MG63 (cell line): ENCODE data around the gene PTPA. TPM values are rescaled to one million over a fixed set of nuclear protein-coding genes. Genes with fewer than 3 reads are reported as not detected.
A peak's percentile ranks its signal among the peaks of the same experiment; 100 is the strongest.

Experiments
- DNase-seq: peaks from one replicate; pipeline ENCODE4 v3.0.0-alpha.2; 2020
- H3K27me3 ChIP-seq: fragments of 250-450 bp; sonication (Bioruptor Pico); 2 replicates; pipeline ENCODE4 v1.5.1; 2020; ENCODE audit warnings: mild to moderate bottlenecking, moderate library complexity
- H3K36me3 ChIP-seq: fragments of 250-450 bp; sonication (Bioruptor Pico); 2 replicates; pipeline ENCODE4 v1.5.1; 2020; ENCODE audit warnings: mild to moderate bottlenecking, moderate library complexity
- H3K4me3 ChIP-seq: fragments of 250-450 bp; sonication (Bioruptor Pico); 2 replicates; pipeline ENCODE4 v1.5.1; 2020; ENCODE audit warnings: mild to moderate bottlenecking, moderate library complexity
- H3K9me3 ChIP-seq: fragments of 250-450 bp; sonication (Bioruptor Pico); 2 replicates; pipeline ENCODE4 v1.5.1; 2020; ENCODE audit warnings: mild to moderate bottlenecking, moderate library complexity
- total RNA-seq: library from RNA; depleted of rRNA; stranded (reverse); fragments of >200 nt; shearing (Covaris generic); gene quantifications from 2 replicates; pipeline ENCODE4 v1.2.3, GENCODE V29; 2014; ENCODE audit warnings: low replicate concordance

The PTPA gene
- total RNA-seq, 1 experiment from 2014 or later, result 127 TPM

DNA sequence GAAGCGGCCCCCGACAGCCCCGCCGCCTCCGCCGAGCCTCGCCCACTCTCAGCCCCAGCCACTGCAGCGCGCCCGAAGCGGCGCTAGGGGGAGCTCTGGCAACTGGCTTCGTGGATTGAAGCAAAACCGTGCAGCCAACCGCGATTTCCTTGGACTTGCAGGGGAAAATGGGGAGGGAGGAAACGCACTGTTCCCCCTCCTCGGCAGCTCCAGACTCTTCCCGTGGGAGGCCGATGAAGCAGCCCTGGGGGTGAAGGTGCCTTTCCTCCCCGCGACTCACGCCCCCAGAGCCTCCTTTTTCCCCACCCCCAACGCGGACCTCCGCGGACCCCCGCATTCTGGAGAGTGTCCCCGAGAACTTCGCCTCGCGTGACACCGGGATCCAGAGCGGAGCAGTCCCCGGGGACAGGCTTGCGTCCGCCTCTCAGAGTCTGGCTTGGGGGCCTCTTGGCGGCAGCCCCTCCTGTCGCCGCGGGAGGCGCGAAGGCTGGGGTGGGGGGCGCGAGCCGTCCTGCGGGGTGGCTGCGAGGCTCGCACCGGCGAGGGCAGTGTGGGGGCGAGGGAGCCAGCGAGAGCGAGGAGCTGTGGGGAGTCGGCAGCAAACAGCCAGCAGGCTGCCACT, 63.0 kb downstream of the PTPA start:
- Histone ChIP-seq H3K36me3 (no peaks in the 10 kb centered on the region), H3K4me3 (peak overlapping the region; percentile 69), H3K9me3 (no peaks in the 10 kb centered on the region), H3K27me3 (no peaks in the 10 kb centered on the region)
- peak; percentile 85 for DNase-seq

DNA sequence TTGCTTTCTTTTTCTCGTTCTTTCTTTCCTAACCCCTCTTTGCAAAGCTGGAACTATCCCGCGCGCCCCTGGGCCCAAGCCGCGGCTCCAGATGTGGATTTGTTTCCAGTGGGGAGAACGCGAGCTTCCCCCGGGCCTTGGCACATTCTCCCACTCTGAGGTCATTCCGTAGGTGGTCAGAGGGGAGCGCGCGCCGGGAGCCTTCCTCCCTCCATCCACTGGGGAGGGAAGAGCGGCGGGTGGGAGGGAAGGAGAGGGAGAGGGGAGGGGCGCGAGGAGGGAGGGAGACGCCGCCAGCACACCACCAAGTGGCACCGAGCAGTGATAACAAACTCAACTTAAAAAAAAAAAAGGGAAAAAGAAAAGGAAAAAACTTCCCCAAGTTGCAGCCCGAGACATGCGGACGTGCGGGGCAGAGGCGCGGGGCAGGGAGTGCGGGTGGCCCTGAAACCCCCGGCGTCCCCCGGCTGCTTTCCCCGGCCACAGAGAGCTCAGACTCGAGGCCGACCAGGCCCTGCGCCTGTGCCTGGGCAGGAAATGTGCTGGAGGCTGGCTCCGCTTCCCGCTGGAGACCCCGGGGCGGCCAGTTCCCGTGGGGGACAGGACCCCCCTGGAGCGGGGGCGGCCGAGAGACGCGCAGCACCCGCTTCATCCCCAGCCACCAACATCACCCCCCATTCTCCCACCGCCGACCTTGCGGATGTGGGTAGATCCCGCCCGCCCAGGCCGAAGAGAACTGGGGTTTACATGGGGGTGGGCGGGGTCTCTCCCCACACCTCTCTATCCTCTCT, 63.7 kb downstream of the PTPA start:
- no peaks in the 10 kb centered on the region for H3K27me3 ChIP-seq
- peak; percentile 88 for DNase-seq
- H3K4me3 ChIP-seq, result peak overlapping the region; percentile 69
- H3K36me3 ChIP-seq, result no peaks in the 10 kb centered on the region
- no peaks in the 10 kb centered on the region for H3K9me3 ChIP-seq

DNA sequence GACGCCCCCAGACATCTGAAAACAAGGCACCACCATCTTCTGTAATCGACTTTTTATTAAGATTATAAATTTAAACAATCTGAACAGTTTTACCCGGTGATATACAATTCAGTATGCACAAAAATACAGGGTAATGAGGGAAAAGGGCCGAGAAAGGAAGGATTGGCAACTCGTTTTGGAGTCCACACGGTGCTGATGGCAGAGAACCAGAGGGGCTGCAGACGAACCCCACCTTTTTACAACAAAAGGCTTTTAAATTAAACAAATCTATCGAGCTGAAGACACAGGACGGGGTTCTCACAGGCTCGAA, 64.3 kb downstream of the PTPA start:
- no peaks in the 10 kb centered on the region for H3K27me3 ChIP-seq
- H3K36me3 ChIP-seq, result no peaks in the 10 kb centered on the region
- H3K4me3 ChIP-seq, result peak overlapping the region; percentile 69
- no peaks in the 10 kb centered on the region for H3K9me3 ChIP-seq
- DNase-seq, result no peak

DNA sequence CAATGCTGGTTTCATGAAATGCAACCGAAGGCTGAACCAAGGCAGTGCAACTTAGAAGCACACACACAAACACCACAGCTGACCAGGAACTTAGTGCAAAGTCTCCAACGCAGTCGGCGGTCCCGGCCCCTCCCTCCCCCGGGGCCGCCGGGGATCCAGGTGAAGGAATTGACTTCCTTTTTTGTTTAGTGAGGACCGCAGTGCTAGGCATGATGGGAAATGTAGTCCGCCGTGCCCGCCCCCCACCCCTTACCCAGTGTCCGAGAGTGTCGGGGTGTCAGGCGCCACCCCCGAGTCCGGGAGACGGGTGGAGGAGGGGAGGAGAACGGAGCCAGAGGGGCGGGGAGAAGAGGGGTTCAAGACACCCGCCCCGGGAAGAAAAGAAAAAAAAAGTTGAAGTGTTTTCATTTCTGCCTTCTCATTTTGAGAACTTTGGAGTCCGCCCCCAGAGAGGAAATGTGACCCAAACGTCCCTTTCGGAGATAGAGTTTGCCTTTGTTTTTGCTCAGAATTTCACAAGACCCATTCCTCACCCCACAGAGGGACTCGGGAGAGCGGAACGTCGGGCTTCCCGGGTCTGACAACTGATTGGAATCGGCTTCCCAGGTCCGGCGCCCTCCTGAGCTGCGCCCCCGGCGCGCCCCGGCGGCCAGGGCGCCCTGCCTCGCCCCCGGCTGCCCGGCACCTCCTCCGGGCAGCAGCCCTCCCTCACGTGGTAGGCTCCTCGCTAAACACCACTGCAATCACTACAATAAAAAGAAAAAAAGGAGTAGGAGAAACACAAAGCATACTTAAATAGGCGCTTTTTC, 64.8 kb downstream of the PTPA start:
- DNase-seq, result peak; percentile 80
- Histone ChIP-seq H3K36me3 (no peaks in the 10 kb centered on the region), H3K9me3 (no peaks in the 10 kb centered on the region), H3K27me3 (no peaks in the 10 kb centered on the region), H3K4me3 (peak overlapping the region; percentile 69)

GRCh38 chr9:129176701-129177442, 65.7 kb downstream of the PTPA start:
- Histone ChIP-seq H3K4me3 (peak overlapping the region; percentile 69), H3K27me3 (no peaks in the 10 kb centered on the region), H3K9me3 (no peaks in the 10 kb centered on the region), H3K36me3 (no peaks in the 10 kb centered on the region)
- peak; percentile 33 for DNase-seq

DNA sequence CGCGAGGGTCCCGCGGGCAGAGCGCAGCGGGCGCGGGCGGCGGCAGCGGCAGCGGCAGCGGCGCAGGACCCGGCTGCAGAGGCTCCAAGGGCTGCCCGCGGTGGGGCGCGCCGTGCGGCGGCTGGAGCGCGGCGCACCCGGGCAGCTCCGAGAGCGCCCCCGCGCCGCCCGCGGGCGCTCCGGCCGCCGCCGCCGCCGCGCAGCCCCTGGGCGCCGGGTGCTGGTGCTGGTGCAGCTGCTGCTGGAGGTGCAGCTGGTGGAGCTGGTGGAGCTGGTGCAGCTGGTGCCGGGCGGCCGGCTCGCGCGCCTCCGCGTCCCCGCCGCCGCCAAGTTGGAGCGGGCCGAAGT, 66.2 kb downstream of the PTPA start:
- no peaks in the 10 kb centered on the region for H3K36me3 ChIP-seq
- no peaks in the 10 kb centered on the region for H3K27me3 ChIP-seq
- DNase-seq, result no peak
- no peaks in the 10 kb centered on the region for H3K9me3 ChIP-seq
- peak overlapping the region; percentile 79 for H3K4me3 ChIP-seq

GRCh38 chr9:129177791-129178567, 66.8 kb downstream of the PTPA start, which contains the start of gene IER5L:
IER5L (minus strand) TSS chr9:129178261; CDS start chr9:129178052, 209 bp downstream.
- Histone ChIP-seq H3K36me3 (no peaks in the 10 kb centered on the region), H3K9me3 (no peaks in the 10 kb centered on the region), H3K27me3 (no peaks in the 10 kb centered on the region), H3K4me3 (peak within 1 kb of the TSS; percentile 79)
- peak; percentile 92 for DNase-seq

DNA sequence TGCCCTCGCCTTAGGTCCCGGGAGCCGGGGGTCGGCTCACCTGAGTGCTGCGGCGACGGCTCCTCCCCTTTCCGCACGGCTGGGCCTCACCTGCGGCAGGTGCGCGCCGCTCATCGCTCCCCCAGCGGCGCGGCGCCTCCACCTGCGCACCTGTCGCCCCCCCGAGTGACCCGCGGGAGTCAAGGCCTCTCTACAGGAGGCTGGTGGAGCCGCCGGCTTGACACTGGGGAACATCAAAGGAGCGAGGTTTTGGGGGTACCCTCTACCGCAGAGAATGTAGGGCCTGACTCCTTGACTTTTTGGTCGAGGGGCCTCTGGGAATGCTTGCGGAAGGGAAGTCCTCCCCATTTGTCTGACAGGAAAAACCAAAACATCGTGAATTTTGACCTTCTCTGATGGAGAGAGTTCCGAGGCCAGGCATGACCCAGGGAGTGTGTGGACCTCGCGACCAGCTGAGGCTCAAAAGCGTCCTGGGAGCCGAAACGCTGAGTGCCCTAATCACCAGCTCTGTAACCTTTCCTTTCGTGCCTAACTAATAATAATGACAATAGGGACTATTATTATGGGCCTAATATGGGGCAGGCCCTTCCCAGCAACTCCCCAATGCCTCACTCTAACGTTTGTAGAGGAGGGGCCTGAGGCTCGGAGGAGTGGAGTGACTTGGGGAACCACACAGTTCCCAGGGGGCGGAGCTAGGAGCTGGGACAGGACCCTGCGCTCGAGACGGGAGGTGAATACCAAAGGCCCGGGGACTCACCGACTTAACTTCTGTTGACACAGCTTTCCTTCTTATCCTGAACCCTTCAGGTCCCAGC, 67.6 kb downstream of the PTPA start:
- Histone ChIP-seq H3K9me3 (no peaks in the 10 kb centered on the region), H3K36me3 (no peaks in the 10 kb centered on the region), H3K27me3 (no peaks in the 10 kb centered on the region), H3K4me3 (peak overlapping the region; percentile 79)
- no peak for DNase-seq

DNA sequence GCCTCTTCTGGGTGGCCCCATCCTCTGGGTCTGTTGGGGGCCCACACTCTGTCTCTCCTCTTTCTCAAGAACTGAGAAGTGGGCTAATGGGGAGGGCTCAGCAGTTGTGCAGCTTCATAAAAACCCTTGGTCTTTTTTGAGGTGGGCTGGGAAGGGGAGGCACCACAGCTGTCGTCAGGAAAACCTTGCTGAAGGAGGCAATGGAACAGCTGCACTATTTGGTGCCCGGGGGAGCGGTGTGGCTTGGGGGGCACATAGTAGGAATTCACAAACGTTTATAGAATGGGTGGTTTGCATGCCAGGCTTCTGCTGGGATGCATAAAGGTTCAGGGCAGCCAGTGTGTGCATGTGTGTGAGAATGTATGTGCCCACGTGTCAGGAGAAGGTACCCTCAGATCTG, 70.0 kb downstream of the PTPA start:
- Histone ChIP-seq H3K4me3 (no peak overlapping the region), H3K9me3 (no peaks in the 10 kb centered on the region), H3K36me3 (no peaks in the 10 kb centered on the region), H3K27me3 (no peaks in the 10 kb centered on the region)
- no peak for DNase-seq

- Histone ChIP-seq H3K36me3 (no peaks in the 10 kb centered on the region), H3K9me3 (no peaks in the 10 kb centered on the region), H3K27me3 (no peaks in the 10 kb centered on the region), H3K4me3 (no peak overlapping the region)
- DNase-seq, result no peak
Measured at GRCh38 chr9:129182122-129182521, 70.9 kb downstream of the PTPA start.

- H3K4me3 ChIP-seq, result no peak overlapping the region
- H3K9me3 ChIP-seq, result no peaks in the 10 kb centered on the region
- H3K36me3 ChIP-seq, result no peaks in the 10 kb centered on the region
- peak; percentile 36 for DNase-seq
- no peaks in the 10 kb centered on the region for H3K27me3 ChIP-seq
Measured at GRCh38 chr9:129182625-129183494, 71.6 kb downstream of the PTPA start.

DNA sequence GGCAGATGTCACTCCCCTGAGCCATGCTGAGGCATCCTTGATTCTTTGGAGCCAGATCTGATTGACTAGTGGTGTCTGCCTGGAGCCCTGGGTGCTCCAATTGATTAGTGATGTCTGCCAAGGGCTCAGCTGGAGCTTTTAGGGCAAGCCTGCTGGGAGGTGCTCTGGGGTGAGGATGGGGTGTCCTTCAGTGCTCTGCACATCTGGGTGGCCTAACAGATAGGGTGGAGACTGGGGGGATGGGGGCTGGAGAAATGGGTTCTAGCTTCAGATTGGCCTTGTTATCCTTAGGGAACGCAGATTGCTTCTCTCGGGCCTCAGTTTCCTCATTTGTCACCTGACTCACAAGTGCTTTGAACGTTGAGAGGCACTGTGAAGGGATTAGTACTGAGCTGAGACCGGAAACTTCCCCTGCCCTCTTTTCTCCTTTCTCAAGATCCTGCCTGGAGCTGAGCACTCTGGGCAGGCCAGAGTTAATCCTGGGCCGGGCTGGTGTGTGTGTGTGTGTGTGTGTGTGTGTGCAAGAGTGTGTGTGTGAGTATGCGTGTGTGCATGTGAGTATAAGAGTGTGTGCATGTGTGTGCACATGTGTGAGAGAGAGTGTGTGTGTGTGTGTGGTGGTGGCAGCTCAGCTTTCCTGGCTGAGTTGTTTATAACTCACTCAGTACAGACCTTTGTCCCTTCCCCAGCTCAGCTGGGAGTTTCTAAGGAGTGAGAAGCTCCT, 72.4 kb downstream of the PTPA start:
- H3K36me3 ChIP-seq, result no peaks in the 10 kb centered on the region
- H3K9me3 ChIP-seq, result no peaks in the 10 kb centered on the region
- no peak for DNase-seq
- no peaks in the 10 kb centered on the region for H3K27me3 ChIP-seq
- no peak overlapping the region for H3K4me3 ChIP-seq

DNA sequence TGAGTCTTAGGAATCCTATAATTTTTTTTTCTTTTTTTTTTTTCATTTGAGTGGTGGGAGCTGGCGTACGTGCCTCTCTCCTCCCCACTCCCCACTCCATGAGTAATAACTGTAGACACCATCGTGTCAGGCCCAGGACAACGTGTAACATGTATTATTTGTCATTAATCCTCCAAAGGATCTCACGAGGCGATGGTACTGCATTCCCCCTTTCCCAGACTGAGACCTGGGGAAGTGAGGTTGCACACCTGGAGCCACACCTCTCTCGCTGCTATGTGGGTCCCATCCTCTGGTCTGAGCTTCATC, 73.0 kb downstream of the PTPA start:
- Histone ChIP-seq H3K36me3 (no peaks in the 10 kb centered on the region), H3K4me3 (no peak overlapping the region), H3K9me3 (no peaks in the 10 kb centered on the region), H3K27me3 (no peaks in the 10 kb centered on the region)
- no peak for DNase-seq

GRCh38 chr9:129184596-129185122, 73.4 kb downstream of the PTPA start:
- DNase-seq, result no peak
- Histone ChIP-seq H3K36me3 (no peaks in the 10 kb centered on the region), H3K9me3 (no peaks in the 10 kb centered on the region), H3K27me3 (no peaks in the 10 kb centered on the region), H3K4me3 (no peak overlapping the region)
